Endometrial microvascular endothelial cells (primary cell): Measurements from ENCODE around the gene KYNU. TPM values are rescaled to one million over a fixed set of nuclear protein-coding genes. Genes with fewer than 3 reads are reported as not detected.
"Not testable (repeated sequence)": the region's sequence is repeated elsewhere in the genome, so short reads cannot be mapped to it uniquely, and the experiment has no call there.

Source experiments
- in situ Hi-C: cut with HindIII; loops from 2 replicates; pipeline ENCODE4 v1.10.0; 2017; ENCODE audit warnings: low sequenced_read_pairs, low pct_unique_long_range_greater_than_20kb; ENCODE audit errors: inconsistent ontology term
- total RNA-seq: library from RNA; depleted of rRNA; stranded (reverse); fragments of >200 nt; gene quantifications from one replicate; pipeline ENCODE4 v1.2.3, GENCODE V29; 2015; ENCODE audit errors: inconsistent ontology term

KYNU gene
- total RNA-seq, 1 donor from 2014 or later, result 13.7 TPM

DNA sequence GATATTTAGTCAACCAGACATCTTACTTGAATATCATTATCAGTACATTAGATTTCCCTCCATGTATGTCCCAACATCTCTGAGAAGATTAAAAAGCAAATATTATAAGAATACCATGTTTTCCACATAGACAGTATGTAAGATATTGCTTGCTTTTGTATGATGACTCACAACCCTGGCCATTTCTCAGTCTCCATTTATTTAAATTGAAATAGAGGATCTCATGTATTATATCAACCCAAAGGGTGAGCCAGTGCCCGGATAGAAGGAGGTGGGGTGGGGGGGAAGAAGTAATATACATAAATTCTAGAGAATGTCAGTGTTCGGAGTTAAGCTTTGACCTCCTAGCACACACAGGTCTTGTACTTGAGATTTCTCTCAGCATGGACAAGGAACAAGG lies 109.6 kb downstream of the KYNU start:
- in situ Hi-C loops, result no loop called here

DNA sequence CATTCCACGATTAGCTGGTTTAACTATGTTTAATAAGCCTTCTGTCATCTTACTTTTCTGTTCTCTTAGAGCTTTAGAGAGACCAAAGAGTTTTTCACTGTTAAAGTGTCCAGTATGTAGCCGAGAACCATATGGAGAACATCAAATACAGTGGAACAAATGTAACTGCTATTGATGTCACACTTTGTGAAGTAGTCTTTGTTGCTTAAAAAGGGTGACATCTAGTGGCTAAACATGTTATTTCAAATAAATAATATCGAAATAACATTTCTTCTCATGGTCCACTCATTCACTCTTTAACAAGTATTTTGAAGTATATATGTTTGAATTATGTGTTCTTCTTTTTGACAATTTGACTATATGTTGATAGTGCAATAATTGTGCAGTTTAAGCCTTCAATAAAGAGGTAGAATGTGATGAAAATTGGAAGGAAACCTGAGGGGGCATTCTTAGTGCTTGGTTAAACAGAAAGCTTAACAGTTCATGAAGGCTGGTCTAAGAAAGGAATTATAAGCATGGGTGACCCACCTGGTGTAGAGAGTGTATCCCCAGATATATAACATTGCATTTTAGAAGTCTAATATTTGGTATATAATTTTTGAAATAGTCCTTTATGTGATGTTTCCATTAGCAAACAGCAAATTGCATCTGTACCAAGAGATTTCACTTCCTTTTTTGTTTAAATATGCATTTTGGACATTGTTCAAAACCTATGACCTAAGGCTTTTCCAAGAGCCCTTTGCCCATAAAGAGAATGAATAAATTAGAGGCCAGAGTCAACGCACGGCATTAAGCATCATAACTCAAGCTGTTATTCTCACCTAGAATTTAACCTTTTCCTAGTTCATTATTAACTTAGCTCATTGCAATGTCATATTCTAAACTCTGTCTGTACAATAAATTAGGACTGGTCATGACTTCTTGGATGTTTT lies 112.1 kb downstream of the KYNU start:
- in situ Hi-C loops, result no loop called here

- in situ Hi-C loops, result no loop called here
Observed at GRCh38 chr2:142991295-142991694, 113.8 kb downstream of the KYNU start.

GRCh38 chr2:142992840-142993239 lies 115.4 kb downstream of the KYNU start:
- in situ Hi-C loops, result no loop called here

GRCh38 chr2:142993771-142994170 lies 116.3 kb downstream of the KYNU start:
- in situ Hi-C loops, result no loop called here

DNA sequence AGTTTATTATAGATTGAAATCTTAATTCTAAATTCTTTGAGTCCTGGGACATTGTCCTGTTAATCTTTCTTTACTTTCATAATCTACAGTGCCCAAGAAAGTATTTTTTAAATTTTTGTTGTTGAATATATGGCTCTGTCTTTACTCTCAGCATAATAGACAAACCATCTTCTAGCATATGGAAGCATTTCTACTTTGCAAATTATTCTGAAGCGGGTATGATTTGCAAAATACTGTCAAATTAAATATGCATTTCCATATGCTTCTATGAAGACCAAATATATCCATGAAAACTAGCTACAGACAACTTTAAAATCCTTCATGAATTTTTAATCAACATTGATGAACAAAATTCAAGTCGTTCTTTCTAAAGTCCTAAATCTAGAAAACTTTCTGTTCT lies 117.2 kb downstream of the KYNU start:
- in situ Hi-C loops, result no loop called here

GRCh38 chr2:142997231-142997630 lies 119.8 kb downstream of the KYNU start:
- in situ Hi-C loops, result no loop called here

GRCh38 chr2:143000599-143000998 lies 123.1 kb downstream of the KYNU start:
- in situ Hi-C loops, result no loop called here

DNA sequence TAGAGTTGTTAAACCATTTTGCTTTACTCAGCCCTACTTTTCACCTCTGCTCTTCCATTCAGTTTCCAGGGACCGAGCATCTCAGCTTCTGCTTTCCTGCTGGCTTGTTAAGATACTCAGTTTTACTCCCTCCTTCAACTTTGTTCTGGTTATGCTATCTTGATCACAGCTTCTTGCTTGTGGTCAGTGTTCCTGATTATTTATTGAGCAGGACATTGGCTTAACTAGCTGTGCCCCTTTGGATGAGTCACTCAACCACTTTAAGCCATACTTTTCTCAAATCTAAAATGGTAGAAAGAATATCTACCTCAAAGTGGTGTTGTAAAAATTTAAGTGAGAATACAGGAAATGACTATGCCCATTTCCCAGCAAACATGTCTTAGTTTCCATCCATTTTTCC lies 124.0 kb downstream of the KYNU start:
- in situ Hi-C loops, result no loop called here

- in situ Hi-C loops, result no loop called here
Observed at GRCh38 chr2:143015656-143016055, 138.2 kb downstream of the KYNU start.

GRCh38 chr2:143026411-143027054 lies 149.1 kb downstream of the KYNU start:
- in situ Hi-C loops, result no loop called here

GRCh38 chr2:143029141-143029540 lies 151.7 kb downstream of the KYNU start:
- in situ Hi-C loops, result no loop called here

GRCh38 chr2:143030127-143030526 lies 152.7 kb downstream of the KYNU start:
- in situ Hi-C loops, result no loop called here

DNA sequence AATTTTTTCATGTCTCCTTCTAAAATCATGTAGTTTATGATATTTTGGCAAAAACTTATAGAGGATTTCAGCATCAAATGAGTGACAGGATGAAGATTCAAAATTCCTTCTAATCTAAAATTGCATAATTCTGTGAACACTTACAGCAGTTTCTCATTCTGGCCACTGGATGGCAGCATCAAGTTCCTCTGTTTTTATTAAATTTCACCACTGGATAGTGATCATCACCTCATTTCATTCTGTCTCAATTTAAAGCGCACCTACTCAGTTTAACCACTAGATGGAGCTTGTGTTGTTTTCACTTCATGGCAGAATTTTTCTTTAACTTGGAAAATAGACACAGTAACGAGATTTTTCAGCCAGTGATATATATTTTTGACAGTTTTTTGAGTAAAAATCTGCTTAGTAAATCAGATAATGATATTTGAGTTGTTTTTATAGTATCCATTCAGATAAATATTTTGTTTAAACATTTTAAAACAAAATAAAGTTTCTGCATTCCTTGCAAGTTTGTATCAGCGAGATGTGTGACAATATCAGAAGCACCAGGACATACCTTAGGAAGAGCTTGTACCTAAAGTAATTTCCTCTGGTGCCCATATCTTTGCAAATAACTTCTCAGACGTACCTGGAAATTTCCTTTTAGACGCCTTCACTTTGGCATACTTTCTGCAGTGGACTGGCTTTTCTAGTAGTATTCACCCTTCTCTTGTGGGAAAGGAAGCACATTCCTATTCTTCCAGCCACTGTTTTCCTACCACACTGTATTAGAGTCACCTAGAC lies 157.0 kb downstream of the KYNU start:
- in situ Hi-C loops, result no loop called here

DNA sequence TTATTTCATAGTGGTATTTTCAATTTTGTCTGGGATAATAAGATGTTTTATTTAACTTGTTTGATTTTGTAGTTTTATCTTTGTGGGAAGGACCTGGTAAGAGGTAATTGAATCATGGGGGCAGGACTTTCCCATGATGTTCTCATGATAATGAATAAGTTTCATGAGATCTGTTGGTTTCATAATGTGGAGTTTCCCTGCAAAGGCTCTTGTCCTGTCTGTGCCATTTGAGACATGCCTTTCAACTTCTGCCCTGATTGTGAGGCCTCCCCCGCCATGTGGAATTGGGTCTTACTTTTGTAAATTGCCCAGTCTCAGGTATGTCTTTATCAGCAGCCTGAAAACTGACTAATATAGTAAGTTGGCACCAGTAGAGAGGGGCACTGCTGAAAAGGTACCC lies 174.0 kb downstream of the KYNU start:
- in situ Hi-C loops, result no loop called here

- in situ Hi-C loops, result not testable (repeated sequence)
Observed at GRCh38 chr2:143053437-143053836, 176.0 kb downstream of the KYNU start.

GRCh38 chr2:143056550-143056949 lies 179.1 kb downstream of the KYNU start:
- in situ Hi-C loops, result no loop called here

GRCh38 chr2:143058851-143059250 lies 181.4 kb downstream of the KYNU start:
- in situ Hi-C loops, result no loop called here

DNA sequence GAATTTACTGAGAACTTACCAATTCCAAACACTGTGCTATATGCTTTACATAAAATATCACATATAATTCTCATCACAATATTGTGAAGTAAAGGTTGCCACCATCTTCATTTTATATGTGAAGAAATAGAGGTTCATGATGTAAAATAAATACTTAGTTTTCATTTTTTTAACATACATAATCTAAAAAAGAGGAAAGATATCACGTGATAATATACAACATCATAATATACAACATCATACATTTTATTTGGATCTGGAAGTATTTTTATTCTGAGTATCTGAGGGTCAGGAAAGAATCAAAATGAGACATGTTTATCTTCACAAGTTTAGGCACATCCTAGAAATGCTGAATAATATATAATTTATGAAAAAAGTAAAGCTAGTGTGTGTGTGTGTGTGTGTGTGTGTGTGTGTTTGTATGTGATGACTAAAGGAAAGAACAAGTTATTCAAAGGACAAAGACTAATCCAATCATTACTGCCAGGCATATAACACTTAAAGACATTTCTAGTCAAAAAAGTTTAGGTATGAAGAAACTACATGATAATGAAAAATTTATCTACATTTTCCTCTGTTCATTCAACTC lies 186.2 kb downstream of the KYNU start:
- in situ Hi-C loops, result no loop called here
